Ishikawa (cell line): ENCODE data around the gene GRIA3.

Experiments used
- CEBPB ChIP-seq: IDR thresholded peaks from 2 replicates; pipeline ENCODE4 v1.6.1; 2012
- EP300 ChIP-seq: IDR thresholded peaks from 2 replicates; pipeline ENCODE4 v1.6.1; 2012; ENCODE audit warnings: borderline replicate concordance
- FOXM1 ChIP-seq: IDR thresholded peaks from 2 replicates; pipeline ENCODE4 v1.6.1; 2012; ENCODE audit warnings: low read depth, borderline replicate concordance
- RAD21 ChIP-seq: IDR thresholded peaks from 2 replicates; pipeline ENCODE4 v1.6.1; 2012; ENCODE audit warnings: low read depth
- TAF1 ChIP-seq: IDR thresholded peaks from 2 replicates; pipeline ENCODE4 v1.6.1; 2012; ENCODE audit warnings: low read depth, mild to moderate bottlenecking
- TCF12 ChIP-seq: IDR thresholded peaks from 2 replicates; pipeline ENCODE4 v1.6.1; 2012; ENCODE audit warnings: low read depth
- TEAD4 ChIP-seq: IDR thresholded peaks from 2 replicates; pipeline ENCODE4 v1.6.1; 2012
- YY1 ChIP-seq: IDR thresholded peaks from 2 replicates; pipeline ENCODE4 v1.6.1; 2012; ENCODE audit warnings: low read depth
- TF ChIP-seq, protein P1 (sequence below): IDR thresholded peaks from 2 replicates; pipeline ENCODE4 v1.6.1; 2012; ENCODE audit warnings: low read depth, mild to moderate bottlenecking
- TF ChIP-seq, protein P2 (sequence below): IDR thresholded peaks from 2 replicates; pipeline ENCODE4 v1.6.1; 2012

DNA sequence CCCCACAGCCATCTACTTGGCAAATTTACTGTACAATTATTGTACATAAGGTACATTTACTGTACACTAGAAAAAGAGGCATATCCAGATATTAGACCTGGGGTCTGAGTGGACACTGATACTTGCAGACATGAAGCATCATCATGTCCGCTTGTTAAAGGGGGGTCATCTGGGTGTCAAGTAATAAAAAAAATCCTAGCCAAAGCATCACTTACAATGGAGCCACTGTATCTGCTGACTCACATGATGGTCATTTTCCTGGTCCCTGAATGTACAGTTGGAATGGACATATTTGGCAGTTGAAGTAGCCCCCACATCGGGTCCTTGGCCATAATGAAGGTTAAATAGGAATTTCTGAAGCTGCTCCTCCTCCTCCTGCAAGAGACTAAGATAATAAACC lies 320.0 kb downstream of the GRIA3 start:
- no peak for TF ChIP-seq TEAD4
- no peak for TF ChIP-seq EP300
- TF ChIP-seq, protein P1, sequence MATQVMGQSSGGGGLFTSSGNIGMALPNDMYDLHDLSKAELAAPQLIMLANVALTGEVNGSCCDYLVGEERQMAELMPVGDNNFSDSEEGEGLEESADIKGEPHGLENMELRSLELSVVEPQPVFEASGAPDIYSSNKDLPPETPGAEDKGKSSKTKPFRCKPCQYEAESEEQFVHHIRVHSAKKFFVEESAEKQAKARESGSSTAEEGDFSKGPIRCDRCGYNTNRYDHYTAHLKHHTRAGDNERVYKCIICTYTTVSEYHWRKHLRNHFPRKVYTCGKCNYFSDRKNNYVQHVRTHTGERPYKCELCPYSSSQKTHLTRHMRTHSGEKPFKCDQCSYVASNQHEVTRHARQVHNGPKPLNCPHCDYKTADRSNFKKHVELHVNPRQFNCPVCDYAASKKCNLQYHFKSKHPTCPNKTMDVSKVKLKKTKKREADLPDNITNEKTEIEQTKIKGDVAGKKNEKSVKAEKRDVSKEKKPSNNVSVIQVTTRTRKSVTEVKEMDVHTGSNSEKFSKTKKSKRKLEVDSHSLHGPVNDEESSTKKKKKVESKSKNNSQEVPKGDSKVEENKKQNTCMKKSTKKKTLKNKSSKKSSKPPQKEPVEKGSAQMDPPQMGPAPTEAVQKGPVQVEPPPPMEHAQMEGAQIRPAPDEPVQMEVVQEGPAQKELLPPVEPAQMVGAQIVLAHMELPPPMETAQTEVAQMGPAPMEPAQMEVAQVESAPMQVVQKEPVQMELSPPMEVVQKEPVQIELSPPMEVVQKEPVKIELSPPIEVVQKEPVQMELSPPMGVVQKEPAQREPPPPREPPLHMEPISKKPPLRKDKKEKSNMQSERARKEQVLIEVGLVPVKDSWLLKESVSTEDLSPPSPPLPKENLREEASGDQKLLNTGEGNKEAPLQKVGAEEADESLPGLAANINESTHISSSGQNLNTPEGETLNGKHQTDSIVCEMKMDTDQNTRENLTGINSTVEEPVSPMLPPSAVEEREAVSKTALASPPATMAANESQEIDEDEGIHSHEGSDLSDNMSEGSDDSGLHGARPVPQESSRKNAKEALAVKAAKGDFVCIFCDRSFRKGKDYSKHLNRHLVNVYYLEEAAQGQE: no peak
- TF ChIP-seq, protein P2, sequence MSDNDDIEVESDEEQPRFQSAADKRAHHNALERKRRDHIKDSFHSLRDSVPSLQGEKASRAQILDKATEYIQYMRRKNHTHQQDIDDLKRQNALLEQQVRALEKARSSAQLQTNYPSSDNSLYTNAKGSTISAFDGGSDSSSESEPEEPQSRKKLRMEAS: no peak
- TF ChIP-seq RAD21: no peak
- TF ChIP-seq FOXM1: no peak
- no peak for TF ChIP-seq CEBPB
- no peak for TF ChIP-seq YY1
- TF ChIP-seq TAF1: no peak
- TF ChIP-seq TCF12: no peak
